ENCODE results near the gene TMCO6.

TMCO6 gene

GRCh38 chr5:140672455-140673186, 33.4 kb downstream of the TMCO6 start:
- FAIRE-seq (no peak), DNase-seq (ENCODE audit: low spot score) (no peak)

- no peak for FAIRE-seq
These were observed 34.1 kb downstream of the TMCO6 start, which contains the start of gene DND1 for GRCh38 chr5:140673187-140673976. DND1 (minus strand) TSS chr5:140673576; CDS start chr5:140673542, 34 bp downstream.

GRCh38 chr5:140674211-140674610, 35.0 kb downstream of the TMCO6 start:
- FAIRE-seq (no peak), DNase-seq (ENCODE audit: low spot score) (no peak)

More at GRCh38 chr5:140673187-140673976, 34.1 kb downstream of the TMCO6 start, which contains the start of gene DND1:
- no peak for DNase-seq (ENCODE audit: low spot score)

- DNase-seq (ENCODE audit: low spot score) (no peak), FAIRE-seq (no peak)
These were observed 35.4 kb downstream of the TMCO6 start for GRCh38 chr5:140674629-140675028.

- DNase-seq (ENCODE audit: low spot score): no peak
- FAIRE-seq: no peak
These were observed 38.7 kb downstream of the TMCO6 start for GRCh38 chr5:140677947-140678346.

GRCh38 chr5:140678993-140679392, 39.7 kb downstream of the TMCO6 start:
- no peak for DNase-seq (ENCODE audit: low spot score)
- FAIRE-seq: no peak

- no peak for FAIRE-seq
These were observed 51.2 kb downstream of the TMCO6 start for GRCh38 chr5:140690376-140690932.

GRCh38 chr5:140690941-140691924, 52.0 kb downstream of the TMCO6 start, which contains the start of the genes HARS1 and HARS2:
HARS1 (minus strand) TSS chr5:140691370; CDS start chr5:140691304, 66 bp downstream.
HARS2 (plus strand) TSS chr5:140691455; CDS start chr5:140691649, 194 bp downstream.
- DNase-seq (ENCODE audit: low spot score) (peak; percentile 95), FAIRE-seq (peak; percentile 88)

More at GRCh38 chr5:140690376-140690932, 51.2 kb downstream of the TMCO6 start:
- peak; percentile 6 for DNase-seq (ENCODE audit: low spot score)

- FAIRE-seq: no peak
- no peak for DNase-seq (ENCODE audit: low spot score)
These were observed 55.0 kb downstream of the TMCO6 start for GRCh38 chr5:140694276-140694675.
